ENCODE measurements around the gene A4GALT.
A peak's percentile ranks its signal among the peaks of the same experiment; 100 is the strongest.
"Not testable (repeated sequence)": the region's sequence is repeated elsewhere in the genome, so short reads cannot be mapped to it uniquely, and the experiment has no call there.

The A4GALT gene, protein sequence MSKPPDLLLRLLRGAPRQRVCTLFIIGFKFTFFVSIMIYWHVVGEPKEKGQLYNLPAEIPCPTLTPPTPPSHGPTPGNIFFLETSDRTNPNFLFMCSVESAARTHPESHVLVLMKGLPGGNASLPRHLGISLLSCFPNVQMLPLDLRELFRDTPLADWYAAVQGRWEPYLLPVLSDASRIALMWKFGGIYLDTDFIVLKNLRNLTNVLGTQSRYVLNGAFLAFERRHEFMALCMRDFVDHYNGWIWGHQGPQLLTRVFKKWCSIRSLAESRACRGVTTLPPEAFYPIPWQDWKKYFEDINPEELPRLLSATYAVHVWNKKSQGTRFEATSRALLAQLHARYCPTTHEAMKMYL

GRCh38 chr22:42720263-42721044 is at the start of gene A4GALT:
TSS of gene A4GALT (minus strand) at chr22:42720870. CDS start at chr22:42693951, 26,919 bp downstream.
- DNase-seq, result no peak

GRCh38 chr22:42770448-42770726 is 49.7 kb upstream of the A4GALT start:
- DNase-seq, result no peak

DNA sequence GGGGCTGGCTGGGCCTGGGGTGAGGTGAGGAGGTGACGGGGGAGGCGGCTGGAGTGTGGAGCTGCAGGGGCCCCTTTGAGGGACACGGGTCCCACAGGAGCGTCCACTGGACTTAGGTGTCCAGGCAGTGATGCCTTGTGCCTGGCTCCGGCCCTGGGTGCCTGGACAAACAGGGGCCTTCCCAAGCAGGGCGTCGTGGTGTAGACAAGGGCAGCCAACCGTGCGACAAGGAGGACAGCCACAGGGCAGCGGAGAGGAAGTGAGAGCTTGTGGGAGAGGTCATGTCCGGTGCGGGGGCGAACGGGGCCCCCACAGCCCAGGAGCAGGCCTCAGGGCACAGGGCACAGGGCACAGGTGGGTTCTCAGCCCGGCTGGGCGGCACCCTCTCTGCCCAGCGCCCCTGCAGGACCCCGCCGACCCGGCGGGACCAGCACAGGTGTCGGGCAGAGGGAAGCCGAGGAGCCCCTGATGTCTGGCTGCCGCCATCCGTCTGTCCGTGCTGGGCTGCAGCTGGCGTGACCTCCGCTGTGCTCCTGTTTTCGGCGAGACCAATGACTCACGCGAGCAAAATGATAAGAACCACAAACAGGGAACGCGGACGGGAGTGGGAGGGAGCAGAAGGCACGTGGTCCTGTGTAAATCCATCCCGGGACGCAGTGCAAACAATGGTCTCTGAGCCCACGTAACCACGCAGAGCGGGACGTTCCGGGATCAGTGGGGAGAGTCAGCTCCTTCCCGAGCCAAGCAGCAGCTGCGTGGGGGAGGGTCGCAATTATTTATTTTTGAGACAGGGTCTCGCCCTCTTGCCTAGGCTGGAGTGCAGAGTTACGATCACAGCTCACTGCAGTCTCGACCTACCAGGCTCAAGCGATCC is 49.1 kb upstream of the A4GALT start:
- DNase-seq, result no peak

- DNase-seq, result no peak
These were observed 48.5 kb upstream of the A4GALT start for GRCh38 chr22:42769238-42769573.

DNA sequence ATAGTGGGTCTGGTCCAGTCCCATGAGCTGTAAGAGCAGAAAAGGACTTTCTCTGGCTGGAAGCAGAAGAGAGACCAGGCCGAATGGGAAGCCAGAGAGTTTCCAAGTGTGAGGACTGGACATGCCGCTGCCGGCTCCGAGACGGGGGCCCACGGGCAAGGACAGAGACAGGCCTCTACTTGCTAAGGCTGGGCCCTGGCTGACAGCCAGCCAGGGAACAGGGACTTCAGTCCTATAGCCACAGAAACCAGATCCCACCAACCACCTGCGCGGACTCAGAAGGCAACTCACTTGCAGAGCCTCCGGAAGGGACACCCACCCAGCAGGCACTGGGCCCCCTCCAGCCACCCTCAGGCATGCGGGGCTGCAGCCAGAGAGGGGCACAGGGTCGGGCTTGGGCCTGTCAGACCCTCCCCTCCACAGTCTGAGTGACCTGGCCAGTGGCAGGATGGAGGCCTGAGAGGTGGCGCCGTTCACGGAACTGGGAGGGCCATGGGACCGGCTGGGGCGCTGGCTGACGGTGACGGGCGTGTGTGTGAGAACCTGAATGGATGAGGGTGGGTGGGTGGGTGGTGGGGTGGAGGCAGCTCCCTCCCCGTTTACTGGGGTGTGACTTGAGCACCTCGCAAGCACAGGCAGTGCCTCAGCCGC is 47.8 kb upstream of the A4GALT start:
- DNase-seq, result no peak

GRCh38 chr22:42766860-42767259 is 46.2 kb upstream of the A4GALT start:
- DNase-seq, result no peak

GRCh38 chr22:42764895-42765363 is 44.3 kb upstream of the A4GALT start:
- no peak for DNase-seq

DNA sequence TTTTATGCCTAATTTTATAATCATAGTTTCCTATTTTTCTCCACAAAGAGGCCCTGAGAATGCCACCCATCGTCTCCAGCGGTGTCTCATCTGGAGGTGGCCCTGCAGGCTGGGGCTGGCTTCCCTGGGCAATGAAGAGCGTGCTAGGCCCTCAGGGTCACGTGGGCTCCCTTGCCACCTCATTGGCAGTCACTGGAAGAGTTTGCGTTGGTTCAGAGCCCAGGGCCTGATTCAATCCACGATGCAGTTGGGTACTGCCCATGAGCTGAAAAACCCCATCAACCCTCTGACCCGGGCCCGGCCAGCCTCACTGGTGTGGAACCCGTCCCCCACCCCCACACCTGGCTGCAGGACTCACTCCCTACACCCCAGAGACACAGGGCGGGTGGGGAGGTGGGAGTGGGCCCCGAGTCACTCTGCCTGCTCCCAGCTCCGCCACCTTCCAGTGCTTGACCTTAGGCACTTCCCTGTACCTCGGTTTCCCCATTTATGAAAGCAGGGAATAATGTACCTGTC is 43.4 kb upstream of the A4GALT start:
- no peak for DNase-seq

DNA sequence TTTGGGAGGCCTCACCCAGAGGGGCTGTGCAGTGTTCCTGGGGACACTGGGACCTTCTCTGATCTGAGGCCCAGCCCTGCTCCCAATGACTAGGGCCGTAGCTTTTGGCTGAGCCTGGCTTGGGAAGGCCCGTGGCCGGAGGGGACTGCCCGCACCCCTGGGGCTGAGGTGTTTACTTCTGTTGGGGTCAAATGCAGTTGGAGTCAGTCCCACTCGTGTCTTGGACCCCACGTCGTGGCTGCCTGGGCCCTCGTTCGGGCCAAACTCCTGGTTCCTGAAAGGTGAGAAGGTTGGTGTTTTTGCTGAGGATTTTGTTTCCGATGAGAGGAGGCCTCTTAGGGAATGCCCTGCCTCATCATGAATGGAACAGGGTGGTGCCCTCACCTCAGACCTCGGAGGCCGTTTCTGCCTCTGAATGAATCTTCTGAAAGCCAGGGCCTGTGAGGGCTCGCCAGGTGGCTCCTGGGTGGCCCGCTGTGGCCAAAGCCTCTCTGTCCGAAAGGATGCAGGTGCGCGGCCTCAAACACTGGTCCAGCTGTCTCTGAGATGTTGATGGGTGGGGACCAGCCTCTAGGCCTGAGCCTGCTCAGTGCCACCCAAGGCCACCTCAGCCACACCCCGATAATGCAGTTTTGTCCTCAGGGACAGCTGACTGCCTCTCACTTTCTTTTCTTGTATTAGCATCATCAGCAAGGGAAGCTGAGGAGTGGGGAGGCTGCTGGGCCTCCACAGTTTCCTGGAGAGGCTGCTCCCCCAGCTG is 40.3 kb upstream of the A4GALT start:
- no peak for DNase-seq

GRCh38 chr22:42758931-42759629 is 38.4 kb upstream of the A4GALT start:
- DNase-seq, result no peak

DNA sequence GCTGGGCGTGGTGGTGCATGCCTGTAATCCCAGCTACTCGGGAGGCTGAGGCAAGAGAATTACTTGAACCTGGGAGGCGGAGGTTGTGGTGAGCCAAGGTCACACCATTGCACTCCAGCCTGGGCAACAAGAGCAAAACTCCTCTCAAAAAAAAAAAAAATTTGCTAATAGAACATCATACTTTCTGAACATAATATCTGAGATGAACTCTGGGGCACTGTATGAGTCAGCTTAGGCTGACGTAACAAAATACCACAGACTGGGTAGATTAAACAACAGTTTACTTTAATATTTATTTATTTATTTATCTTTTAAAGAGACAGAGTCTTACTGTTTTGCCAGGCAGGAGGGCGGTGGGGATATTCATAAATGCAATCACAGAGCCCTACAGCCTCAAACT is 34.9 kb upstream of the A4GALT start:
- DNase-seq, result not testable (repeated sequence)

DNA sequence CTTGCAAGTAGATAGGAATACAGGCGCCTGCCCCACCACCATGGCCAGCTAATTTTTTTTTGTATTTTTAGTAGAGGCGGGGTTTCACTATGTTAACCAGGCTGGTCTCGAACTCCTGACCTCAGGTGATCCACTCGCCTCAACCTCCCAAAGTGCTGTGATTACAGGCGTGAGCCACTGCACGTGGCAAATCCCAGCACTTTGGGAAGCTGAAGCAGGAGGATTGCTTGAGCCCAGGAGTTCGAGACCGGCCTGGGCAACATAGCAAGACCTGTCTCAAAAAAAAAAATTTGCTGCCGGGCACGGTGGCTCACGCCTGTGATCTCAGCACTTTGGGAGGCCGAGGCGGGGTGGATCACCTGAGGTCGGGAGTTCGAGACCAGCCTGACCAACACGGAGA is 34.5 kb upstream of the A4GALT start:
- DNase-seq, result not testable (repeated sequence)

- DNase-seq, result no peak
These were observed 34.0 kb upstream of the A4GALT start for GRCh38 chr22:42754658-42755057.

DNA sequence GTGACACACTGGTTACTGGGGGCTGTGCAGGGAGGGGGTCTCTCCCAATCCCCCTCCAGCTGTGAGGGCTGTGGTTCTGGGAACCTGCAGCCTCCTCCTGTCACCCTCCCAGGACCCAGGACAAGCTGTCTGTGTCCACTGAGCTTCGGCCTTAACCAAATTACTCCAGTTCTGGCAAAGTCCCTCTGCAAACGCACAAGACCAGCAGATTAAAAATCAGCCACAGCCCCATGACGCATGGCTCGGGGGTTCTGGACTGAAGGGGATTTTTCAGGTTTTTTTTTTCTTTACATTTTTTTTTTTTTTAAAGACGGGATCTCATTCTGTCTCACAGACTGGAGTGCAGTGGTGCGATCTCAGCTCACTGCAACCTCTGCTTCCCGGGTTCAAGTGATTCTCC is 32.2 kb upstream of the A4GALT start:
- no peak for DNase-seq

- DNase-seq, result no peak
These were observed 31.6 kb upstream of the A4GALT start for GRCh38 chr22:42752230-42752746.

- DNase-seq, result not testable (repeated sequence)
These were observed 29.8 kb upstream of the A4GALT start for GRCh38 chr22:42750421-42750820.

- no peak for DNase-seq
These were observed 27.2 kb upstream of the A4GALT start for GRCh38 chr22:42747701-42748513.

DNA sequence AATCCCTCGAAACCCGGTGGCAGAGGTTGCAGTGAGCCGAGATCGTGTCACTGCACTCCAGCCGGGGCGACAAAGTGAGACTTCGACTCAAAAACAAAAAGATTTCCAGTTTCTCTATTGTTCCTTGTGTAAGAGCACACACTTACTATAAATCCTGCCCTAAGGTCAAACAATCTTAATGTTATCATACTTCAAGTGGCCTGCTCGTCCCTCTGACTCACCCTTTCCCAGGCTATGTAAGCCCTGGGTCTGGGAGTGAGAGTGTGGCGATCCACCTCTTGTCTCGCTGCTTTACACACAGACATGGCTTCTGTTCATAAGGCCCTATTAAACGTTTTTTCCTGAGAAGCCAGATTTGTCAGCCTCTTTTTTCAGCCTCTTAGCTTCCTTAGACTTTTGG is 24.4 kb upstream of the A4GALT start:
- DNase-seq, result no peak

DNA sequence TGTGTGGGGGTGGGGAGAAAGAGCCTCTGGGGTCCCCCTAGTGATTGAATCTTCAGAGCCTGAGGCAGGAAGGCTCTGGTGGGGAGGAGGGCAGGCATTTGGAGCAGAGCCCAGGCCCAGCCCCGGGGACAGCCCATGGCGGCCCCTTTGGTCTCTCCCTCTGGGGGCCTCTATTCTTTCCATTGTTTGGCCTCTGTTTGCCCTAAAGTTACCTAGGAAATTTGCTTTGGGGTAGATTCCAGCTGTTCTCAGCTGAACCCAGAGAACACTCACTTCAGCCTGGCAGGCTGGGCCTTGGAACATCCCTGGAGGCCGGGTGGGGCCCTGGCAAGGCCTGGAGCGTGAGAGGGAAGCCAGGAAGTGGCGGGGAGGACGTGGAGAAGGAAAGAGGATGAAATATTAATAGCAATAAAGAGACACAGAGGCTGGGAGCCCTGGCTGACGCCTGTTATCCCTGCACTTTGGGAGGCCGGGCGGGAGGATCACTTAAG is 22.9 kb upstream of the A4GALT start:
- peak; percentile 90 for DNase-seq

- no peak for DNase-seq
These were observed 22.3 kb upstream of the A4GALT start for GRCh38 chr22:42742940-42743339.

Measured in left hindlimb (tissue), 1 donor.